Measurements from ENCODE around the gene CLCN1. TPM values are rescaled to one million over a fixed set of nuclear protein-coding genes. Genes with fewer than 3 reads are reported as not detected.

CLCN1 gene
- total and polyA plus RNA-seq, 2 of the 8 experiments (the other 6 are each of a cell fraction or from before 2014, with no cell fraction given): 0.36 to 0.41 TPM

DNA sequence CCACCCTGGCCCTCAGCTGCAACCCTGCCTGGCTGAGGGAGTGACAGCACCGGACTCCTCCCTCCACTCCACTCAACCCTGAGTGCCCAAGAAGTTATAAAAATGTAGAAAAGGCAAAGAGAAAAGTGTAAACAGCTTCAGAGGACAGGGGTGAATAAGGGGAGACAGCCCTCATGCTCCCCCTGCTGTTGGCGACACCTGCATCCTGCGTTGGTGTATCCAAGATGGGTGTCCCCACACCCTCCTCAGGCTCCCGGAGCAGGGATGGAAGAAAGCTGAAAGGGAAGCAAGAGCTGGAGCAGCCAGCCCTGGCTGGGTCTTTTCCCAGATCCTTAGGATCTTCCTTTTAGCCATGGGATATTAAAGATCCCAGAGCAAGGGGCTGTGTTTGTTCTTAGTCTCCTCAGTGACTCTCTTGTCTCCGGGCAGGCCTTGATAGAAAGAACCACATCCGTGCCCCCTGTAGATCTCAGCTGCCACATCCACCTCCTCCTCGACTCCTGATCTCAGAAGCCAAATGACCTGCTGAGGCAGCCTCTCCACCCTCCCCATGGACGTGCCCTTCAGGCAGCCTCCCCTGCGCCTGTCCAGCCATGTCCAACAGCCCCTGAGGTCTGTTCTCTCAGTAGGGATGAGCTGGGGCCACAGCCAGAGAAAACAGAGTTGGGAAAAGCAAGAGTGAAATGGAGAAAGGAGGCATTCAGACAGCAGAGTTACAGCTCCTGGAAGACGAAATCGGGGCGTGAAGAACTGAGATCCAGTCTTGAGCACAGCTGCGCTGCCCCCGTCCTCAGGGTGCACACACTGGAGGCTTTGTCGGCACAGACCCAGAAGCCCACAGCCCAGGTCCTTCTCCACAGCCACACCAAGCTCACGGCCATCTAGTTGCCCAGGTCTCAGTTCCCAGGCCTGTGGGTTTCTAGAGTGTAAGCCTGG lies 39.8 kb downstream of the CLCN1 start:
- Histone ChIP-seq H4K20me1 (replicated peaks in 1 of 2; ENCODE audit: control insufficient read depth in 1 of 2, insufficient read depth in 2 of 2, low read length in 2 of 2) (no peaks in the 10 kb centered on the region), H3K9ac (replicated peaks in 1 of 4; ENCODE audit: extremely low read depth in 1 of 4, low read depth in 3 of 4, low read length in 3 of 4) (no peak overlapping the region), H2BK5ac (ENCODE audit: low read depth, low read length) (no peak overlapping the region; the same call in 1 of the 2 replicates), H2BK120ac (replicated peaks; ENCODE audit: low read depth, low read length) (no peak overlapping the region), H3K4me3 (ENCODE audit: extremely low read depth in 1 of 4, insufficient read depth in 2 of 4, low read depth in 3 of 4, low read length in 4 of 4) (no peak overlapping the region), H3K23ac (ENCODE audit: insufficient read length) (no peak overlapping the region), H3K4me2 (ENCODE audit: insufficient read depth in 1 of 2, low read depth in 2 of 2, low read length in 2 of 2) (no peak overlapping the region), H4K5ac (ENCODE audit: insufficient read length, low read depth, low read length) (no peak overlapping the region), H3K23me2 (ENCODE audit: low read depth, low read length) (0 out of 2 replicates have a peak, but pooled peaks cover 3% of the 10 kb centered on the region), H3K79me1 (ENCODE audit: low read depth, low read length) (no peaks in the 10 kb centered on the region), H2BK12ac (ENCODE audit: low read depth, low read length) (no peak overlapping the region), H4K91ac (replicated peaks; ENCODE audit: insufficient read length, low read length) (no peak overlapping the region), H3K14ac (ENCODE audit: insufficient read length) (no peak overlapping the region), H3K4me1 (replicated peaks in 1 of 4; ENCODE audit: control insufficient read depth in 3 of 4, insufficient read depth in 4 of 4, low read length in 3 of 4) (peaks cover 0 to 8% (median 4%) of the 10 kb centered on the region in 4 experiments; a peak in 4 of 7 replicates), H3K36me3 (ENCODE audit: control insufficient read depth in 2 of 4, insufficient read depth in 4 of 4, low read length in 3 of 4) (peaks cover 2 to 35% (median 16%) of the 10 kb centered on the region in 4 experiments; a peak in 6 of 8 replicates), H3K18ac (ENCODE audit: extremely low read depth, low read length) (no peak overlapping the region), H2AFZ (ENCODE audit: low read length) (no peak overlapping the region), H4K8ac (ENCODE audit: extremely low read depth, insufficient read depth, low read length) (no peak overlapping the region), H3K27me3 (replicated peaks in 1 of 4; ENCODE audit: control insufficient read depth in 3 of 4, extremely low read depth in 1 of 4, insufficient read depth in 3 of 4, low read length in 3 of 4) (no peaks in the 10 kb centered on the region), H2BK20ac (ENCODE audit: low read length) (no peak overlapping the region), H2AK5ac (ENCODE audit: low read depth, low read length) (no peak overlapping the region), H3K9me3 (ENCODE audit: insufficient read depth in 2 of 2, low read depth in 1 of 2, low read length in 1 of 2) (no peaks in the 10 kb centered on the region), H3K27ac (ENCODE audit: low read depth, low read length) (no peak overlapping the region), H3K4ac (replicated peaks; ENCODE audit: insufficient read length, low read depth, low read length) (no peak overlapping the region), H2BK15ac (ENCODE audit: low read length) (no peak overlapping the region), H3K56ac (replicated peaks; ENCODE audit: insufficient read length, low read depth, low read length) (no peak overlapping the region), H3K79me2 (ENCODE audit: control insufficient read depth in 1 of 2, insufficient read depth in 2 of 2, low read length in 2 of 2) (no peaks in the 10 kb centered on the region)
- no peak for FAIRE-seq
- no peak for DNase-seq (ENCODE audit: low read depth in 1 of 2, low spot score in 2 of 2)
- POLR2A ChIA-PET (ENCODE audit: partially characterized antibody): interaction anchor here (0.7 to 5.5 kb wide), 15 partner anchors 10 to 67 kb away, joined by 3 to 39 read pairs (median 3); partner anchors contain the start of gene CASP2
- 89% methylated on average over 16 of the region's 16 CpGs; no CpG with 5 or more reads in 1 of the 2 experiments for WGBS, 2 experiments (ENCODE audit: extremely low coverage in 1 of 2, insufficient coverage in 1 of 2, insufficient read length in 1 of 2, insufficient replicate concordance in 2 of 2, low coverage in 1 of 2, low lambda C conversion rate in 2 of 2, missing lambda C conversion rate in 1 of 2)
- CTCF ChIA-PET (ENCODE audit: partially characterized antibody): interaction anchor here (0.8 to 7.1 kb wide), 27 partner anchors 9 to 381 kb away, joined by 3 to 43 read pairs (median 4); partner anchors contain the start of gene CLCN1
- no peak for TF ChIP-seq BACH1 (IDR thresholded peaks at IDR 0.05; ENCODE audit: low read length)
- no peak for TF ChIP-seq NANOG (IDR thresholded peaks at IDR 0.05; ENCODE audit: insufficient read depth, low read depth, low read length, poor library complexity, severe bottlenecking)
- TF ChIP-seq TBP (IDR thresholded peaks at IDR 0.05; ENCODE audit: low read depth, low read length): no peak
- peak in 1 of 2 experiments; percentile 10; a peak in 1 of 4 replicates for TF ChIP-seq RAD21 (IDR thresholded peaks at IDR 0.05 in 1 of 2, conservative IDR thresholded peaks at IDR 0.05 in 1 of 2; ENCODE audit: low read depth in 2 of 2, low read length in 2 of 2)
